CD4-positive, CD25-positive, alpha-beta regulatory T cell (primary cell): ENCODE data around the gene ITGA8. TPM values are rescaled to one million over a fixed set of nuclear protein-coding genes. Genes with fewer than 3 reads are reported as not detected.
"Not testable (repeated sequence)": the region's sequence is repeated elsewhere in the genome, so short reads cannot be mapped to it uniquely, and the experiment has no call there.

Source experiments
- ATAC-seq, 2 donors: fragments of 150-1000 bp; cut with Tn5 transposase; one replicate each; pipeline ENCODE4 v1.10.0; 2021; ENCODE audit warnings: low read depth in 2 of 2, moderate number of reproducible peaks in 2 of 2, moderate library complexity in 1 of 2
- DNase-seq, 3 donors: peaks; one replicate each; pipeline versions ENCODE4 v3.0.0 to v3.0.0-alpha.2; 2012 to 2022; ENCODE audit warnings: mixed read lengths in 1 of 3
- H3K27ac ChIP-seq: one replicate; pipeline ENCODE4 v1.7.0; 2013; ENCODE audit warnings: mild to moderate bottlenecking, low read length; ENCODE audit not compliant: insufficient read depth, poor library complexity, severe bottlenecking
- H3K27me3 ChIP-seq: one replicate; pipeline ENCODE4 v1.7.0; 2013; ENCODE audit warnings: low read length; ENCODE audit not compliant: control insufficient read depth, insufficient read depth
- H3K36me3 ChIP-seq: one replicate; pipeline ENCODE4 v1.7.0; 2013; ENCODE audit warnings: mild to moderate bottlenecking, low read length, moderate library complexity; ENCODE audit not compliant: control insufficient read depth, insufficient read depth
- H3K4me1 ChIP-seq: 2 replicates; pipeline ENCODE4 v1.7.0; 2013; ENCODE audit warnings: mild to moderate bottlenecking, low read length; ENCODE audit not compliant: insufficient read depth, control insufficient read depth, poor library complexity, severe bottlenecking
- H3K4me3 ChIP-seq: one replicate; pipeline ENCODE4 v1.7.0; 2013; ENCODE audit warnings: low read depth, mild to moderate bottlenecking, low read length, moderate library complexity
- H3K9me3 ChIP-seq, 2 experiments: 1 replicate in 1 of 2; 2 replicates in 1 of 2; pipeline ENCODE4 v1.7.0; 2013; ENCODE audit warnings: low read length in 2 of 2, mild to moderate bottlenecking in 1 of 2, moderate library complexity in 1 of 2; ENCODE audit not compliant: control insufficient read depth in 2 of 2
- H3K27ac Mint-ChIP-seq, 3 donors: one replicate each; pipeline ENCODE4 v1.8.0; 2020 to 2022; ENCODE audit warnings: mild to moderate bottlenecking in 3 of 3, mixed read lengths in 3 of 3, moderate library complexity in 2 of 3
- H3K27me3 Mint-ChIP-seq: one replicate; pipeline ENCODE4 v1.8.0; 2022; ENCODE audit warnings: mild to moderate bottlenecking, mixed read lengths
- H3K36me3 Mint-ChIP-seq: one replicate; pipeline ENCODE4 v1.8.0; 2020; ENCODE audit warnings: mixed read lengths
- H3K4me1 Mint-ChIP-seq, 4 donors: one replicate each; pipeline ENCODE4 v1.8.0; 2020 to 2022; ENCODE audit warnings: mixed read lengths in 4 of 4, mild to moderate bottlenecking in 1 of 4
- H3K4me3 Mint-ChIP-seq, 4 donors: one replicate each; pipeline ENCODE4 v1.8.0; 2020 to 2022; ENCODE audit warnings: mild to moderate bottlenecking in 4 of 4, mixed read lengths in 4 of 4, moderate library complexity in 3 of 4
- H3K9me3 Mint-ChIP-seq, 7 donors: one replicate each; pipeline ENCODE4 v1.8.0; 2020 to 2022; ENCODE audit warnings: mixed read lengths in 7 of 7, mild to moderate bottlenecking in 3 of 7, moderate library complexity in 2 of 7
- polyA plus RNA-seq, 4 donors: library from polyadenylated mRNA; unstranded; fragments of 300-500 nt; fragmentation: Illumina TruSeq; gene quantifications; one replicate each; pipeline ENCODE4 v1.2.3, GENCODE V29; 2021
- total RNA-seq: library from RNA; stranded (reverse); gene quantifications from one replicate; pipeline ENCODE4 v1.2.3, GENCODE V29; 2022

Gene ITGA8
- total and polyA plus RNA-seq, 5 donors from 2014 or later, result not detected

GRCh38 chr10:15562116-15562515 lies 157.6 kb downstream of the ITGA8 start:
- no peaks in the 10 kb centered on the region for H3K4me1 ChIP-seq
- Mint-ChIP-seq H3K27me3 (no peaks in the 10 kb centered on the region), H3K36me3 (no peaks in the 10 kb centered on the region), H3K27ac (no peak overlapping the region), H3K9me3 (peaks cover 0 to 2% (median 0%) of the 10 kb centered on the region in 7 donors), H3K4me3 (no peak overlapping the region), H3K4me1 (no peaks in the 10 kb centered on the region)
- H3K27ac ChIP-seq, result no peak overlapping the region
- no peaks in the 10 kb centered on the region for H3K36me3 ChIP-seq
- H3K4me3 ChIP-seq, result no peak overlapping the region
- ATAC-seq, result no peak
- no peak for DNase-seq
- no peaks in the 10 kb centered on the region for H3K9me3 ChIP-seq
- H3K27me3 ChIP-seq, result no peaks in the 10 kb centered on the region

- no peaks in the 10 kb centered on the region for H3K27me3 ChIP-seq
- no peaks in the 10 kb centered on the region for H3K36me3 Mint-ChIP-seq
- no peak overlapping the region for H3K27ac Mint-ChIP-seq
Measured at GRCh38 chr10:15558136-15558535, 161.6 kb downstream of the ITGA8 start.

GRCh38 chr10:15557168-15557567 lies 162.6 kb downstream of the ITGA8 start:
- H3K4me1 ChIP-seq, H3K27ac Mint-ChIP-seq, H3K27ac ChIP-seq, ATAC-seq, H3K9me3 ChIP-seq, H3K36me3 Mint-ChIP-seq, H3K4me3 ChIP-seq, H3K36me3 ChIP-seq, H3K27me3 Mint-ChIP-seq, H3K27me3 ChIP-seq, H3K4me3 Mint-ChIP-seq, H3K9me3 Mint-ChIP-seq, H3K4me1 Mint-ChIP-seq, DNase-seq: not testable (repeated sequence)

More at GRCh38 chr10:15558136-15558535, 161.6 kb downstream of the ITGA8 start:
- Histone ChIP-seq H3K27ac (no peak overlapping the region), H3K36me3 (no peaks in the 10 kb centered on the region), H3K4me3 (no peak overlapping the region), H3K9me3 (no peaks in the 10 kb centered on the region), H3K4me1 (no peaks in the 10 kb centered on the region)
- Mint-ChIP-seq H3K4me1 (no peaks in the 10 kb centered on the region), H3K9me3 (peaks cover 0 to 5% (median 0%) of the 10 kb centered on the region in 7 donors), H3K4me3 (no peak overlapping the region), H3K27me3 (no peaks in the 10 kb centered on the region)
- DNase-seq, result no peak
- ATAC-seq, result no peak

GRCh38 chr10:15550950-15551349 lies 168.8 kb downstream of the ITGA8 start:
- no peaks in the 10 kb centered on the region for H3K36me3 ChIP-seq
- H3K27me3 ChIP-seq, result no peaks in the 10 kb centered on the region
- no peak overlapping the region for H3K27ac ChIP-seq
- Mint-ChIP-seq H3K9me3 (peaks cover 0 to 7% (median 0%) of the 10 kb centered on the region in 7 donors), H3K4me1 (no peaks in the 10 kb centered on the region), H3K4me3 (no peak overlapping the region), H3K27ac (no peak overlapping the region), H3K36me3 (no peaks in the 10 kb centered on the region), H3K27me3 (no peaks in the 10 kb centered on the region)
- H3K4me3 ChIP-seq, result no peak overlapping the region
- DNase-seq (no peak), ATAC-seq (no peak)
- H3K9me3 ChIP-seq, result no peaks in the 10 kb centered on the region
- no peaks in the 10 kb centered on the region for H3K4me1 ChIP-seq

- H3K4me3 ChIP-seq, result no peak overlapping the region
- peaks cover 0 to 6% (median 2%) of the 10 kb centered on the region in 7 donors for H3K9me3 Mint-ChIP-seq
- no peaks in the 10 kb centered on the region for H3K9me3 ChIP-seq
- H3K4me1 Mint-ChIP-seq, result no peaks in the 10 kb centered on the region
- DNase-seq (no peak), ATAC-seq (no peak)
- H3K4me3 Mint-ChIP-seq, result no peak overlapping the region
- no peaks in the 10 kb centered on the region for H3K4me1 ChIP-seq
- H3K27ac Mint-ChIP-seq, result no peak overlapping the region
- H3K27me3 Mint-ChIP-seq, result no peaks in the 10 kb centered on the region
- no peaks in the 10 kb centered on the region for H3K36me3 Mint-ChIP-seq
- H3K36me3 ChIP-seq, result no peaks in the 10 kb centered on the region
- H3K27ac ChIP-seq, result no peak overlapping the region
- no peaks in the 10 kb centered on the region for H3K27me3 ChIP-seq
Measured at GRCh38 chr10:15548331-15548730, 171.4 kb downstream of the ITGA8 start.

GRCh38 chr10:15546606-15547005 lies 173.1 kb downstream of the ITGA8 start:
- Mint-ChIP-seq H3K27ac (no peak overlapping the region), H3K4me1 (no peaks in the 10 kb centered on the region), H3K9me3 (peaks cover 0 to 7% (median 2%) of the 10 kb centered on the region in 7 donors), H3K27me3 (no peaks in the 10 kb centered on the region), H3K4me3 (no peak overlapping the region), H3K36me3 (no peaks in the 10 kb centered on the region)
- Histone ChIP-seq H3K27me3 (no peaks in the 10 kb centered on the region), H3K4me3 (no peak overlapping the region), H3K36me3 (no peaks in the 10 kb centered on the region), H3K4me1 (no peaks in the 10 kb centered on the region), H3K9me3 (no peaks in the 10 kb centered on the region), H3K27ac (no peak overlapping the region)
- DNase-seq (no peak), ATAC-seq (no peak)

- Histone ChIP-seq H3K4me3 (no peak overlapping the region), H3K9me3 (no peaks in the 10 kb centered on the region), H3K27me3 (peaks cover 2% of the 10 kb centered on the region), H3K36me3 (no peaks in the 10 kb centered on the region), H3K4me1 (no peaks in the 10 kb centered on the region), H3K27ac (no peak overlapping the region)
- no peaks in the 10 kb centered on the region for H3K27me3 Mint-ChIP-seq
- H3K4me3 Mint-ChIP-seq, result no peak overlapping the region
- ATAC-seq, result no peak
- H3K9me3 Mint-ChIP-seq, result peaks cover 0 to 7% (median 2%) of the 10 kb centered on the region in 7 donors
- no peak overlapping the region for H3K27ac Mint-ChIP-seq
- H3K36me3 Mint-ChIP-seq, result no peaks in the 10 kb centered on the region
- DNase-seq, result no peak
- H3K4me1 Mint-ChIP-seq, result no peaks in the 10 kb centered on the region
Measured at GRCh38 chr10:15545884-15546283, 173.8 kb downstream of the ITGA8 start.

- H3K36me3 Mint-ChIP-seq, result no peaks in the 10 kb centered on the region
- Histone ChIP-seq H3K4me3 (no peak overlapping the region), H3K36me3 (no peaks in the 10 kb centered on the region), H3K27me3 (peaks cover 2% of the 10 kb centered on the region), H3K4me1 (no peaks in the 10 kb centered on the region), H3K27ac (no peak overlapping the region), H3K9me3 (no peaks in the 10 kb centered on the region)
- H3K4me1 Mint-ChIP-seq, result no peaks in the 10 kb centered on the region
- H3K27me3 Mint-ChIP-seq, result no peaks in the 10 kb centered on the region
- H3K27ac Mint-ChIP-seq, result no peak overlapping the region
- ATAC-seq (no peak), DNase-seq (no peak)
- H3K9me3 Mint-ChIP-seq, result peaks cover 0 to 7% (median 1%) of the 10 kb centered on the region in 7 donors
- no peak overlapping the region for H3K4me3 Mint-ChIP-seq
Measured at GRCh38 chr10:15545266-15545665, 174.5 kb downstream of the ITGA8 start.
